GM20000 (cell line): ENCODE measurements around the gene RND1.

Experiments used
- DNase-seq: peaks from one replicate; pipeline ENCODE4 v3.0.0; 2012; ENCODE audit warnings: low spot score
- CTCF ChIP-seq: IDR thresholded peaks from 2 replicates; pipeline ENCODE4 v1.5.1; 2012; ENCODE audit warnings: mild to moderate bottlenecking, control low read depth; ENCODE audit errors: extremely low read depth, missing control alignments

RND1 gene

DNA sequence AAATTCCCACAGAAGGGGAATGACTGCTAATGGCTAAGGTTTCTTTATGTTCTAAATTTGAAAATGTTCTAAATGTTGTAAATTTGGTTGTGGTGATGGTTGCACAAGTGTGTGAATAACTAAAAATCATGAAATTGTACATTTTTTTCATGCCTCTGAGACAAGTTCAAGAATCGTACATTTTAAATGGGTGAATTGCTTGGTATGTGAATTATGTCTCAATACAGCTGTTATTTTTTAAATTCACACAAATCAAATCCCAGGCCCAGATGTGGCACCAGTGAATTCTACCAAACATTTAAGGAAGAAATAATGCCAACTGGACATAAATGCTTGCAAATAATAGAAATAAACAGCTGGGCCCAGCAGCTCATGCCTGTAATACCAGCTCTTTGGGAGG, 28.6 kb upstream of the RND1 start:
- no peak for DNase-seq
- TF ChIP-seq CTCF: no peak

DNA sequence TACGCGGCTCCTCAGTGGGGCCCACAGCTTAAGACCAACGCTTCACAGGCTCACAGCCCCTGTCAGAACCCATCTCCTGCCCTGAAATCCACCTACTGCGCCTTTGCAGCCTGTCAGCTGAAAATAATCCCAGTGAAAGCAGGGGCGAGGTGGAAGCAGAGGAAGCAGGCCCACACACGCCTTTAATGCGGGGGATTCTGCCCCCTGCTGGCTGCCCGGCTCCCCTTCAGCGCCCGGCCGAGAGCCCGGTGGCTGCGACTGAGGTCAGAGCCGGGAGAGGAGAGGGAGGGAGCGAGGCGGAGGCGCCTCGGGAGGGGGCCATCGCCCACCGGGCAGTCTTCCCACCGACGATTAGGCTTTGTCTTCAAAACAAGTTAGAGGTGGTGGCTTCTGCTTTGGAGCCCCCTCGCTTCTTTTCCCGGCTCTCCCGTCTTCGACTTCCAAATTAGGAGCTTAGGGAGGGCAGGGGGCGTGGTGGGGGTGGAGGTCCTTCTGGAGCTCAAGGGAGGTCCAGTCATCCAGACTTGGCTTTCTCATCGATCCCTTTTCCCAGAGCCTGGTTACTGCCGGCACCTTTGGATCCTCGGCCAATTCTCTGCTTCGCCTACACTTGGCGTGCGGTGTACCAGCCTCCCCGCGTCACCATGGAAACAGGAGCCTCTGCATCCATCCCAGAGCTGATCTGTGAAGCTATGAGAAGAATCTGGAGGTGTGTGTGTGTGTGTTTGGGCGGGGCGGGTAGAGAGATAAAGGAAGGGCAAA, 25.2 kb upstream of the RND1 start:
- TF ChIP-seq CTCF: peak; percentile 93
- DNase-seq: peak; percentile 71

DNA sequence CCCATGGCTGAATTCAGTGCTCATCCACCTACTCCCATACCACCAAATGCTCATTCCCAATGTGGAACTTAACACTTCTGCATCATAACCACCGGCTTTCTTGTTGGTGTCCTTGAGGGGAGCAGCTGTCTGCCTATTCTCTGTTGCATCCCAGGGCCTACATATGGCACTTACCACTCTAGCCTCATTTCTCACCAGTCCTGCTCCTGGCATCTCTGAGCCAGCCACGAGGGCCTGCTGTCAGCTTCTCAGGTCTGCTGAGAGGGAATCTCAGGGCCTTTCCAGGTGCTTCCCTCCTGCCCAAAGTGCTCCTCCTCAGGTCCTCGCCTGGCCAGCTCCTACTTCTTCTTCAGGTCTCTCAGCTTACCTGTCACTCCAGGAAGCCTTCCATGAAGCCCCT, 24.0 kb upstream of the RND1 start:
- no peak for TF ChIP-seq CTCF
- DNase-seq: no peak

DNA sequence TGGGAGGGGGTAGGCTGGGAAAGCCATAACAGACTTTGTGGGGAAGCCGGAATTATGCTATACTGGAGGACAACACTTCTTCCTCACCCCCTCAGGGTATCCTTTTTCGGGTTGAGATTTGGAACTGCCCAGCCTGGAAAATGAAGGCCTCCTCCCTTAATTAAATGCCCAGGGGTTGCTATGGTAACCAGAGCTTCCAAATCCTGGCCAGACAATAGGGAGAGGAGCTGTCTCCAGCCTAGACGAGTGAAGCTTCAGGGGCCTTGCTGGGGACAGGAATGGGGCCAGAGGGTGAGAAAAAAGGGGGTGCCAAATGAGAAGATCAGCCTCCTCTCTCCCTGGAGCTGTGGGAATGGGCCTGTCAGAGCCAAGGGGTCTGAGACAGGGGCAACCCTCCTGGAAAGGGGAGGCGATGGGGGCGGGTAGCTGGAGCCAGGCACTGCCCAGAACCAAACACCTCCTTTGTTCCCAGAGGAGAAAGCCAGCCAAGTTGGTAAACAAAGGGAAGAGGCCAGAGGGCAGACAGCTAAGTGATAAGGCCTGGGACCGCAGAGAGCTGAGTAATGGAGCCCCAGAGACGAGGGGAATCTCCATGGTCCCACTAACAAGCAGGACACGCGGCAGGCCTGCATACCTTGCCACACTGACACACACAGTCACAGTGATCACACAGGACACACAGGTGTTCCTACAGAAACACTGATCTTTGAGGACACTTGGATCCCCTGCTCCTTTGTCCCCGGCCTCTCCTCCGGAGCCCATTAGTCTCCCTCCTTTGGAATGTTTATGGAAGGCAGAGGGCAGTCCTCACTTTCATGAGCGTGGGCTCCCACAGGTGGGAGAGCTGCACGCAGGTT, 17.9 kb upstream of the RND1 start:
- no peak for TF ChIP-seq CTCF
- DNase-seq: no peak

DNA sequence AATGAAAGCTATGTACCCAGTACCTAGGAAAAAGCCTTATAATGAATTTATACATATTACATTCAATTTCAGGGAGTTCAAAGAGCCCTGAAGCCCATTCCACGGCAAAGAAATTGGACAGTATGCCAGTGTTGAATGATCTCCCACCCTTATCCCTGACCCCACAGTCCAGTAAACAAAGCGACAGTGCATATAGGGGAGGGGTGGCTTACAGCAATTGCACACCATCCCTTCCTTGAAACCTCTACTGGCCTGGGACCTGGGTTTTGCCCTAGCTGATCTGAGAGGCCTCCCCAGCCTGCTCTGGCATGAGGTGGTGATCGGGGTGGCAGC, 17.3 kb upstream of the RND1 start:
- DNase-seq: no peak
- no peak for TF ChIP-seq CTCF

DNA sequence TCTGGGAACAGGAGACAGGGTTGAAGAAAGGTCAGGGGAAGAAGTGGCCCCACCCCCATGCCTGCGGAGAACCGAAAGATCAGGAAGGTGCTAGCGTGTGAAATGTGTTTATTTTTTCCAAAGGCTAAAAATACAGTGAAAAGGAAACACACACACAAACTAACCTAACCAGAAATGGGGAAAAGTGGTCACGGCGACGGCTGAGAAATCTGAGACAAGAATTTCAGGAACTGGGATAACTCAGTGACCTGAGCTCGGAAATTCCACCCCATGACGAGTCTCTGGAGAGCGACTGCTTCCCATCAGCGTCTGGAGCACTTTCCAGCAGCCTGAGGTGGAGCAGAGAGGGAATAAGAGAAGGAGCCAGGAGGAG, 16.6 kb upstream of the RND1 start:
- no peak for TF ChIP-seq CTCF
- DNase-seq: no peak

- TF ChIP-seq CTCF: no peak
- no peak for DNase-seq
Observed at GRCh38 chr12:48881686-48882314, 16.1 kb upstream of the RND1 start.
